Natural killer cell treated with Interleukin-12 subunit alpha and Interleukin-12 subunit beta and Interleukin-15 and Interleukin-18, amount 100 ng/mL, for 72 hours (primary cell): Measurements from ENCODE around the gene EPHA3. TPM values are rescaled to one million over a fixed set of nuclear protein-coding genes. Genes with fewer than 3 reads are reported as not detected.

ENCODE experiments used
- ATAC-seq, 2 donors: fragments of 150-1000 bp; cut with Tn5 transposase in 1 of 2; sonication (Bioruptor Pico), chemical (Tn5 transposase) in 1 of 2; 2 replicates each; pipeline ENCODE4 v1.10.0; 2021
- DNase-seq: peaks from one replicate; pipeline ENCODE4 v3.0.0; 2022; ENCODE audit warnings: low spot score
- H3K27ac Mint-ChIP-seq, 2 donors: 1 replicate in 1 of 2; 2 replicates in 1 of 2; pipeline ENCODE4 v1.8.0; 2022; ENCODE audit warnings: mixed read lengths in 2 of 2, mild to moderate bottlenecking in 1 of 2, moderate library complexity in 1 of 2
- H3K27me3 Mint-ChIP-seq, 2 donors: 1 replicate in 1 of 2; 2 replicates in 1 of 2; pipeline ENCODE4 v1.8.0; 2022; ENCODE audit warnings: mixed read lengths in 2 of 2
- H3K36me3 Mint-ChIP-seq: one replicate; pipeline ENCODE4 v1.8.0; 2022; ENCODE audit warnings: mixed read lengths
- H3K4me1 Mint-ChIP-seq, 2 donors: 1 replicate in 1 of 2; 2 replicates in 1 of 2; pipeline ENCODE4 v1.8.0; 2022; ENCODE audit warnings: low read depth in 2 of 2, mixed read lengths in 2 of 2, mild to moderate bottlenecking in 1 of 2
- H3K4me3 Mint-ChIP-seq: one replicate; pipeline ENCODE4 v1.8.0; 2022; ENCODE audit warnings: mixed read lengths
- H3K9me3 Mint-ChIP-seq: 2 replicates; pipeline ENCODE4 v1.8.0; 2022; ENCODE audit warnings: mixed read lengths
- total RNA-seq, 2 donors: library from RNA; stranded (reverse); gene quantifications; one replicate each; pipeline ENCODE4 v1.2.3, GENCODE V29; 2022

EPHA3 gene
- total RNA-seq, 2 donors from 2014 or later, result not detected

GRCh38 chr3:89261673-89262072, 154.3 kb downstream of the EPHA3 start:
- H3K36me3 Mint-ChIP-seq, result peaks cover 4% of the 10 kb centered on the region
- DNase-seq (no peak), ATAC-seq (no peak)
- no peaks in the 10 kb centered on the region for H3K4me1 Mint-ChIP-seq
- no peak overlapping the region for H3K27ac Mint-ChIP-seq
- no peaks in the 10 kb centered on the region for H3K27me3 Mint-ChIP-seq
- no peak overlapping the region for H3K4me3 Mint-ChIP-seq
- peaks cover 27% of the 10 kb centered on the region for H3K9me3 Mint-ChIP-seq

- no peak for ATAC-seq
- no peaks in the 10 kb centered on the region for H3K4me1 Mint-ChIP-seq
- no peaks in the 10 kb centered on the region for H3K27me3 Mint-ChIP-seq
- H3K4me3 Mint-ChIP-seq, result no peak overlapping the region
- H3K9me3 Mint-ChIP-seq, result peaks cover 21% of the 10 kb centered on the region
- peaks cover 4% of the 10 kb centered on the region for H3K36me3 Mint-ChIP-seq
- no peak for DNase-seq
- no peak overlapping the region for H3K27ac Mint-ChIP-seq
Observed at GRCh38 chr3:89262309-89262929, 155.0 kb downstream of the EPHA3 start.

- H3K4me3 Mint-ChIP-seq, result no peak overlapping the region
- H3K27ac Mint-ChIP-seq, result no peak overlapping the region
- no peaks in the 10 kb centered on the region for H3K4me1 Mint-ChIP-seq
- peaks cover 4% of the 10 kb centered on the region for H3K36me3 Mint-ChIP-seq
- H3K27me3 Mint-ChIP-seq, result no peaks in the 10 kb centered on the region
- peaks cover 23% of the 10 kb centered on the region for H3K9me3 Mint-ChIP-seq
- ATAC-seq (no peak), DNase-seq (no peak)
Observed at GRCh38 chr3:89264037-89264560, 156.7 kb downstream of the EPHA3 start.

- Mint-ChIP-seq H3K4me3 (no peak overlapping the region), H3K27ac (no peak overlapping the region), H3K36me3 (peaks cover 4% of the 10 kb centered on the region), H3K4me1 (no peaks in the 10 kb centered on the region), H3K9me3 (peaks cover 17% of the 10 kb centered on the region), H3K27me3 (no peaks in the 10 kb centered on the region)
- ATAC-seq (no peak), DNase-seq (no peak)
Observed at GRCh38 chr3:89266074-89266473, 158.7 kb downstream of the EPHA3 start.

- H3K27me3 Mint-ChIP-seq, result no peaks in the 10 kb centered on the region
- no peak for ATAC-seq
- no peak for DNase-seq
- peaks cover 15% of the 10 kb centered on the region for H3K9me3 Mint-ChIP-seq
- H3K27ac Mint-ChIP-seq, result no peak overlapping the region
- no peak overlapping the region for H3K4me3 Mint-ChIP-seq
- H3K4me1 Mint-ChIP-seq, result no peaks in the 10 kb centered on the region
- H3K36me3 Mint-ChIP-seq, result peaks cover 3% of the 10 kb centered on the region
Observed at GRCh38 chr3:89268059-89268458, 160.6 kb downstream of the EPHA3 start.

- no peaks in the 10 kb centered on the region for H3K36me3 Mint-ChIP-seq
- H3K4me1 Mint-ChIP-seq, result no peaks in the 10 kb centered on the region
- no peak overlapping the region for H3K27ac Mint-ChIP-seq
- DNase-seq, result no peak
- no peak for ATAC-seq
- peaks cover 8% of the 10 kb centered on the region for H3K9me3 Mint-ChIP-seq
- H3K27me3 Mint-ChIP-seq, result no peaks in the 10 kb centered on the region
- no peak overlapping the region for H3K4me3 Mint-ChIP-seq
Observed at GRCh38 chr3:89270201-89270600, 162.8 kb downstream of the EPHA3 start.

GRCh38 chr3:89275001-89275400, 167.6 kb downstream of the EPHA3 start:
- ATAC-seq, result no peak

GRCh38 chr3:89276116-89276515, 168.7 kb downstream of the EPHA3 start:
- ATAC-seq (no peak), DNase-seq (no peak)
- Mint-ChIP-seq H3K27me3 (no peaks in the 10 kb centered on the region), H3K4me1 (no peaks in the 10 kb centered on the region), H3K4me3 (no peak overlapping the region), H3K27ac (no peak overlapping the region), H3K36me3 (no peaks in the 10 kb centered on the region), H3K9me3 (peaks cover 10% of the 10 kb centered on the region)

More at GRCh38 chr3:89275001-89275400, 167.6 kb downstream of the EPHA3 start:
- Mint-ChIP-seq H3K36me3 (no peaks in the 10 kb centered on the region), H3K9me3 (peaks cover 13% of the 10 kb centered on the region), H3K27me3 (no peaks in the 10 kb centered on the region), H3K27ac (no peak overlapping the region), H3K4me3 (no peak overlapping the region), H3K4me1 (no peaks in the 10 kb centered on the region)
- DNase-seq, result no peak

GRCh38 chr3:89278302-89279025, 171.0 kb downstream of the EPHA3 start:
- H3K9me3 Mint-ChIP-seq, result peaks cover 7% of the 10 kb centered on the region
- H3K36me3 Mint-ChIP-seq, result no peaks in the 10 kb centered on the region
- ATAC-seq (no peak), DNase-seq (no peak)
- no peak overlapping the region for H3K4me3 Mint-ChIP-seq
- H3K27me3 Mint-ChIP-seq, result no peaks in the 10 kb centered on the region
- H3K27ac Mint-ChIP-seq, result no peak overlapping the region
- H3K4me1 Mint-ChIP-seq, result no peaks in the 10 kb centered on the region

- no peak for ATAC-seq
Observed at GRCh38 chr3:89280301-89280700, 172.9 kb downstream of the EPHA3 start.

GRCh38 chr3:89280822-89281365, 173.5 kb downstream of the EPHA3 start:
- Mint-ChIP-seq H3K27ac (no peak overlapping the region), H3K36me3 (peaks cover 6% of the 10 kb centered on the region), H3K9me3 (peaks cover 10% of the 10 kb centered on the region), H3K4me1 (no peaks in the 10 kb centered on the region), H3K27me3 (no peaks in the 10 kb centered on the region), H3K4me3 (no peak overlapping the region)
- DNase-seq (no peak), ATAC-seq (no peak)

More at GRCh38 chr3:89280301-89280700, 172.9 kb downstream of the EPHA3 start:
- Mint-ChIP-seq H3K36me3 (no peaks in the 10 kb centered on the region), H3K27ac (no peak overlapping the region), H3K4me1 (no peaks in the 10 kb centered on the region), H3K4me3 (no peak overlapping the region), H3K9me3 (peaks cover 10% of the 10 kb centered on the region), H3K27me3 (no peaks in the 10 kb centered on the region)
- no peak for DNase-seq

- Mint-ChIP-seq H3K9me3 (peaks cover 18% of the 10 kb centered on the region), H3K4me3 (no peak overlapping the region), H3K36me3 (peaks cover 12% of the 10 kb centered on the region), H3K27ac (no peak overlapping the region), H3K4me1 (no peaks in the 10 kb centered on the region), H3K27me3 (no peaks in the 10 kb centered on the region)
- DNase-seq (no peak), ATAC-seq (no peak)
Observed at GRCh38 chr3:89287902-89288508, 180.6 kb downstream of the EPHA3 start.

GRCh38 chr3:89289574-89290190, 182.3 kb downstream of the EPHA3 start:
- H3K36me3 Mint-ChIP-seq, result peaks cover 12% of the 10 kb centered on the region
- ATAC-seq (no peak), DNase-seq (no peak)
- H3K4me1 Mint-ChIP-seq, result no peaks in the 10 kb centered on the region
- H3K9me3 Mint-ChIP-seq, result peaks cover 19% of the 10 kb centered on the region
- H3K27ac Mint-ChIP-seq, result no peak overlapping the region
- H3K27me3 Mint-ChIP-seq, result no peaks in the 10 kb centered on the region
- H3K4me3 Mint-ChIP-seq, result no peak overlapping the region
